Nucleus accumbens (tissue), 56 donors: ENCODE measurements around the gene TANC1.

ENCODE experiments used
- DNase-seq, 56 donors: peaks; one replicate each; lab custom pipeline; 2025; lab: John Stamatoyannopoulos, UW

The TANC1 gene

GRCh38 chr2:159109517-159109916 lies 141.1 kb downstream of the TANC1 start:
- DNase-seq = no peak

- no peak for DNase-seq
Measured at GRCh38 chr2:159110784-159111183, 142.3 kb downstream of the TANC1 start.

GRCh38 chr2:159111346-159111927 lies 143.0 kb downstream of the TANC1 start:
- DNase-seq = peak in 40 of 56 donors; percentile 7 to 77 (median 44)

- no peak for DNase-seq
Measured at GRCh38 chr2:159114835-159115234, 146.4 kb downstream of the TANC1 start.

- no peak for DNase-seq
Measured at GRCh38 chr2:159116922-159117321, 148.5 kb downstream of the TANC1 start.

- no peak for DNase-seq
Measured at GRCh38 chr2:159117658-159118057, 149.2 kb downstream of the TANC1 start.

- peak in 54 of 56 donors; percentile 4 to 95 (median 75) for DNase-seq
Measured at GRCh38 chr2:159118115-159118858, 149.8 kb downstream of the TANC1 start.

GRCh38 chr2:159118859-159119500 lies 150.5 kb downstream of the TANC1 start:
- DNase-seq = no peak

- DNase-seq = no peak
Measured at GRCh38 chr2:159119652-159120257, 151.3 kb downstream of the TANC1 start.

GRCh38 chr2:159123786-159124185 lies 155.3 kb downstream of the TANC1 start:
- no peak for DNase-seq

- DNase-seq = peak in 3 of 56 donors; percentile 7 to 66 (median 16)
Measured at GRCh38 chr2:159124441-159124911, 156.0 kb downstream of the TANC1 start.

- DNase-seq = no peak
Measured at GRCh38 chr2:159124931-159125467, 156.6 kb downstream of the TANC1 start.

GRCh38 chr2:159125858-159126257 lies 157.4 kb downstream of the TANC1 start:
- no peak for DNase-seq

GRCh38 chr2:159126432-159127022 lies 158.1 kb downstream of the TANC1 start:
- no peak for DNase-seq

GRCh38 chr2:159128191-159128590 lies 159.8 kb downstream of the TANC1 start:
- no peak for DNase-seq

- DNase-seq = no peak
Measured at GRCh38 chr2:159129269-159129668, 160.8 kb downstream of the TANC1 start.

GRCh38 chr2:159129824-159130223 lies 161.4 kb downstream of the TANC1 start:
- DNase-seq = peak in 22 of 56 donors; percentile 7 to 63 (median 25)

- no peak for DNase-seq
Measured at GRCh38 chr2:159130302-159130701, 161.9 kb downstream of the TANC1 start.

- DNase-seq = no peak
Measured at GRCh38 chr2:159131267-159131913, 162.9 kb downstream of the TANC1 start.

- no peak for DNase-seq
Measured at GRCh38 chr2:159131914-159132281, 163.5 kb downstream of the TANC1 start.
